ENCODE data around the gene LRP2BP.
"Not testable (repeated sequence)": the region's sequence is repeated elsewhere in the genome, so short reads cannot be mapped to it uniquely, and the experiment has no call there.

Gene LRP2BP

DNA sequence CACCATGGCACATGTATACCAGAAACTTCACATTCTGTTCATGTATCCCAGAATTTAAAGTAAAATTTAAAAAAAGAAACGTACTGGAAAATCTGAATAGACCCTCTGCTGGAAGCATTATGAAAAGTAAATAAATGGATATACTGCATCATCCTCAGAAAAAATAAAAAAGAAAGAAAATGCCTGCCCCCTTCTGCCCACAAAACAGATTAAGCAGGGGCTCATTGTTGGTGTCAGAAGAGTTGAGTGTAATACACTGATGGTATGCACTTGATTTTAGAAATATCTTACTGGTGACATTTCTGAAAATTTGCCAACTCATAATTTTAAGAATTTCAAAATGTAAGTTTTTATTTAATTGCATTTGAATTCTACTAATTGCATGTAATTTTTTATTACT, 77.8 kb downstream of the LRP2BP start:
- Histone ChIP-seq H3K9me3 (ENCODE audit: severe bottlenecking) (no peaks in the 10 kb centered on the region), H3K4me1 (ENCODE audit: insufficient read depth, poor library complexity, severe bottlenecking) (peaks cover 5% of the 10 kb centered on the region), H3K27me3 (ENCODE audit: insufficient read depth, poor library complexity, severe bottlenecking) (no peaks in the 10 kb centered on the region), H3K4me3 (ENCODE audit: severe bottlenecking) (no peak overlapping the region), H3K27ac (ENCODE audit: poor library complexity, severe bottlenecking) (peak overlapping the region; percentile 17), H3K36me3 (ENCODE audit: low read depth) (peaks cover 7% of the 10 kb centered on the region)
- TF ChIP-seq, protein P1, sequence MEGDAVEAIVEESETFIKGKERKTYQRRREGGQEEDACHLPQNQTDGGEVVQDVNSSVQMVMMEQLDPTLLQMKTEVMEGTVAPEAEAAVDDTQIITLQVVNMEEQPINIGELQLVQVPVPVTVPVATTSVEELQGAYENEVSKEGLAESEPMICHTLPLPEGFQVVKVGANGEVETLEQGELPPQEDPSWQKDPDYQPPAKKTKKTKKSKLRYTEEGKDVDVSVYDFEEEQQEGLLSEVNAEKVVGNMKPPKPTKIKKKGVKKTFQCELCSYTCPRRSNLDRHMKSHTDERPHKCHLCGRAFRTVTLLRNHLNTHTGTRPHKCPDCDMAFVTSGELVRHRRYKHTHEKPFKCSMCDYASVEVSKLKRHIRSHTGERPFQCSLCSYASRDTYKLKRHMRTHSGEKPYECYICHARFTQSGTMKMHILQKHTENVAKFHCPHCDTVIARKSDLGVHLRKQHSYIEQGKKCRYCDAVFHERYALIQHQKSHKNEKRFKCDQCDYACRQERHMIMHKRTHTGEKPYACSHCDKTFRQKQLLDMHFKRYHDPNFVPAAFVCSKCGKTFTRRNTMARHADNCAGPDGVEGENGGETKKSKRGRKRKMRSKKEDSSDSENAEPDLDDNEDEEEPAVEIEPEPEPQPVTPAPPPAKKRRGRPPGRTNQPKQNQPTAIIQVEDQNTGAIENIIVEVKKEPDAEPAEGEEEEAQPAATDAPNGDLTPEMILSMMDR (IDR thresholded peaks at IDR 0.05; ENCODE audit: poor library complexity, severe bottlenecking) = peak; percentile 6
- no peak for DNase-seq (ENCODE audit: low spot score)
- ATAC-seq (ENCODE audit: low read depth) = no peak

DNA sequence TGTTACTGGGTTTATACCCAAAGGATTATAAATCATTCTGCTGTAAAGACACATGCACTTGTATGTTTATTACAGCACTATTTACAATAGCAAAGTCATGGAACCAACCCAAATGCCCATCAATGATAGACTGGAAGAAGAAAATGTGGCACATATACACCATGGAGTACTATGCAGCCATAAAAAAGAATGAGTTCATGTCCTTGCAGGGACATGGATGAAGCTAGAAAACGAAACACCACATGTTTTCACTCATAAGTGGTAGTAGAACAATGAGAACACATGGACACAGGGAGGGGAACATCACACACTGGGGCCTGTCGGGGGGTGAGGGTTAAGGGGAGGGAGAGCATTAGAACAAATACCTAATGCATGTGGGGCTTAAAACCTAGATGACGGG, 78.3 kb downstream of the LRP2BP start:
- H3K4me3 ChIP-seq (ENCODE audit: severe bottlenecking); H3K4me1 ChIP-seq (ENCODE audit: insufficient read depth, poor library complexity, severe bottlenecking); H3K9me3 ChIP-seq (ENCODE audit: severe bottlenecking); ATAC-seq (ENCODE audit: low read depth); H3K27me3 ChIP-seq (ENCODE audit: insufficient read depth, poor library complexity, severe bottlenecking); H3K36me3 ChIP-seq (ENCODE audit: low read depth); H3K27ac ChIP-seq (ENCODE audit: poor library complexity, severe bottlenecking); DNase-seq (ENCODE audit: low spot score): not testable (repeated sequence)
